ENCODE data around the gene ZNRF3.

The ZNRF3 gene

DNA sequence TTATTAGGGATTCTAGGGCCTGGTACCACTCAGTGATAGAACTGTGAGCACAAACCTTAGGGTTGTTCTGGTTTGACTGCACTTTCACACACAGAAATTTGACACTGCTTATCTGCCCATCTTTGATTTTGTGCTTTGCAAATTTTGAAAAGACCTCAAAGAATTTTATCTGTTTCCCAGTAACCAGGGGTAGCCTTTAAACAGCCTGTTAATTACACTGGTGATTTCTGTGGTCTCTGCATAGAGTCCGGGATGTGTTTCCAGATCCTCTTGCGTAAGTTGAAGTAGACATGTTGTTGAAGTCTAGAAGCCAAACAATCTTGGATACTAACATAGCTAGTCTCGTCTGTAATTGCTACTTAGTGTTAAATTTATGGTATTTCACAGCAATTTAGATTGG, 103.0 kb downstream of the ZNRF3 start:
- no peak overlapping the region for H3K18ac ChIP-seq (ENCODE audit: low read depth in 1 of 2, low read length in 2 of 2)
- 76% methylated on average over 2 of the region's 3 CpGs for WGBS
- no peak overlapping the region for H2BK5ac ChIP-seq (ENCODE audit: low read depth, low read length, poor library complexity, severe bottlenecking)
- no peaks in the 10 kb centered on the region for H3K27me3 ChIP-seq (ENCODE audit: control insufficient read depth in 1 of 2, insufficient read depth in 1 of 2, low read length in 2 of 2)
- H2BK15ac ChIP-seq (ENCODE audit: low read depth, poor library complexity, severe bottlenecking): no peak overlapping the region
- H4K91ac ChIP-seq (ENCODE audit: low read length): no peak overlapping the region
- H3K9me3 ChIP-seq (ENCODE audit: control insufficient read depth, low read length): peaks cover 8% of the 10 kb centered on the region
- H3K4me1 ChIP-seq (ENCODE audit: control insufficient read depth, insufficient read depth, low read depth, low read length): peaks cover 14% of the 10 kb centered on the region
- H2AFZ ChIP-seq (ENCODE audit: low read depth, low read length): no peak overlapping the region
- H2BK120ac ChIP-seq (ENCODE audit: low read depth, low read length): no peak overlapping the region
- H3K14ac ChIP-seq (ENCODE audit: low read length in 2 of 2): no peak overlapping the region
- H3K36me3 ChIP-seq (ENCODE audit: control insufficient read depth in 1 of 2, insufficient read depth in 2 of 2, low read depth in 1 of 2, low read length in 2 of 2): peaks cover 0 to 12% of the 10 kb centered on the region in 2 experiments
- no peak overlapping the region for H2AK5ac ChIP-seq (ENCODE audit: low read length, severe bottlenecking)
- no peak overlapping the region for H3K23ac ChIP-seq (ENCODE audit: low read length in 2 of 2)
- no peak overlapping the region for H3K9ac ChIP-seq (ENCODE audit: low read length)
- no peak overlapping the region for H3K27ac ChIP-seq (ENCODE audit: low read length, poor library complexity, severe bottlenecking)
- no peak overlapping the region for H3K4me3 ChIP-seq (ENCODE audit: insufficient read depth in 1 of 2, low read depth in 1 of 2, low read length in 2 of 2)
- no peak overlapping the region for H4K8ac ChIP-seq (ENCODE audit: low read length)
- H3K79me1 ChIP-seq (replicated peaks; ENCODE audit: low read length, poor library complexity, severe bottlenecking): peaks cover 41% of the 10 kb centered on the region
- no peak overlapping the region for H3K4ac ChIP-seq (ENCODE audit: low read depth in 1 of 2, low read length in 2 of 2)
- peak; percentile 84 for DNase-seq
- H3K4me2 ChIP-seq (ENCODE audit: low read length, poor library complexity, severe bottlenecking): no peak overlapping the region
- no peak overlapping the region for H2BK12ac ChIP-seq (ENCODE audit: low read length in 2 of 2)

DNA sequence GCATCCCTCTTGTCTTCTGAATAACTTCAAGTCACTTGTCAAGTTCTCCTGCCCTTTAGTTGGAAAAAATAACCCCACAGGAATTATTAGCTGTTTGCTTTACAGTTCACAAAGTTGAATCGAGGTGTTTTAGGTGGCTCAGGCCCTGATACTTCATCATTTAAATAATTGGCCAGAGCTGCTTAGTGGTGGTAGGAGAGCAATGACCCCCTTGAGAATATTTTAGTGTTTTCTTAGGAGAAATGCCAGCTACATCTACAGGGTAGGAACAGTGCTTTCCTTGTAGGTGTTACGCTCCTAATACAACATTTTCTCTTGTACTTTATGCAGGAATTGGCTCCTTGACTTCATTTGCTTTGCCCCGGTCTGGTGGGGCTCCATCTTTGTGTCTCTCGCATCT, 105.1 kb downstream of the ZNRF3 start:
- H3K4me1 ChIP-seq (ENCODE audit: control insufficient read depth, insufficient read depth, low read depth, low read length): peaks cover 9% of the 10 kb centered on the region
- no peak overlapping the region for H2BK15ac ChIP-seq (ENCODE audit: low read depth, poor library complexity, severe bottlenecking)
- H3K9ac ChIP-seq (ENCODE audit: low read length): no peak overlapping the region
- no peak overlapping the region for H3K14ac ChIP-seq (ENCODE audit: low read length in 2 of 2)
- H3K27ac ChIP-seq (ENCODE audit: low read length, poor library complexity, severe bottlenecking): no peak overlapping the region
- WGBS: 96% methylated on average over 4 of the region's 4 CpGs
- no peak overlapping the region for H4K91ac ChIP-seq (ENCODE audit: low read length)
- no peak overlapping the region for H4K8ac ChIP-seq (ENCODE audit: low read length)
- H3K23ac ChIP-seq (ENCODE audit: low read length in 2 of 2): no peak overlapping the region
- H3K27me3 ChIP-seq (ENCODE audit: control insufficient read depth in 1 of 2, insufficient read depth in 1 of 2, low read length in 2 of 2): no peaks in the 10 kb centered on the region
- no peak overlapping the region for H3K4ac ChIP-seq (ENCODE audit: low read depth in 1 of 2, low read length in 2 of 2)
- peaks cover 47% of the 10 kb centered on the region for H3K79me1 ChIP-seq (replicated peaks; ENCODE audit: low read length, poor library complexity, severe bottlenecking)
- no peak overlapping the region for H2AK5ac ChIP-seq (ENCODE audit: low read length, severe bottlenecking)
- H3K4me2 ChIP-seq (ENCODE audit: low read length, poor library complexity, severe bottlenecking): no peak overlapping the region
- peaks cover 8% of the 10 kb centered on the region for H3K9me3 ChIP-seq (ENCODE audit: control insufficient read depth, low read length)
- no peak overlapping the region for H2BK12ac ChIP-seq (ENCODE audit: low read length in 2 of 2)
- DNase-seq: no peak
- no peak overlapping the region for H2BK5ac ChIP-seq (ENCODE audit: low read depth, low read length, poor library complexity, severe bottlenecking)
- peaks cover 0 to 16% of the 10 kb centered on the region in 2 experiments for H3K36me3 ChIP-seq (ENCODE audit: control insufficient read depth in 1 of 2, insufficient read depth in 2 of 2, low read depth in 1 of 2, low read length in 2 of 2)
- H3K4me3 ChIP-seq (ENCODE audit: insufficient read depth in 1 of 2, low read depth in 1 of 2, low read length in 2 of 2): no peak overlapping the region
- no peak overlapping the region for H3K18ac ChIP-seq (ENCODE audit: low read depth in 1 of 2, low read length in 2 of 2)
- no peak overlapping the region for H2BK120ac ChIP-seq (ENCODE audit: low read depth, low read length)
- H2AFZ ChIP-seq (ENCODE audit: low read depth, low read length): no peak overlapping the region

DNA sequence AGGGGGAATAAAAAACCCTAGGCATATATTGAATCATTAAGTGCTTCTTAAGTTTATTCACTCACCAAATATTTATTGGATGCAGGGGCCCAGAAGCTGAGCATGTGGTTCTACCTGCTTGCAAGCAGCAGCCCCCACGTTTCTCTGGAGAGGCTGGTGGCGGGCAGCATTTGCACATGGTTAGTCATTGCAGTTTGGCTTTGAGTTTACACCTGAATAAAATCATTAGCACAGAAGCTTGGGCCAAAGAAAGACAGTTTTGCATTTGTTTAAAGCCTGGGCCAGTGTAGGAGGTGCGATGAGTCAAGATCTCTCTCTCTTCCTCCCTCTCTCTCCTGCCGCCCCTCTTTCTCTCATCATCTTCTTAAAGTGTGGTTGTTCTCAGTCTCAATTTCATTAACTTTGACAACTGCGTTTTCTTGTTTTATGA, 105.7 kb downstream of the ZNRF3 start:
- no peak overlapping the region for H2BK120ac ChIP-seq (ENCODE audit: low read depth, low read length)
- no peak overlapping the region for H2BK5ac ChIP-seq (ENCODE audit: low read depth, low read length, poor library complexity, severe bottlenecking)
- no peak overlapping the region for H3K14ac ChIP-seq (ENCODE audit: low read length in 2 of 2)
- no peak overlapping the region for H4K8ac ChIP-seq (ENCODE audit: low read length)
- 73% methylated on average over 3 of the region's 5 CpGs for WGBS
- H3K27me3 ChIP-seq (ENCODE audit: control insufficient read depth in 1 of 2, insufficient read depth in 1 of 2, low read length in 2 of 2): no peaks in the 10 kb centered on the region
- peaks cover 47% of the 10 kb centered on the region for H3K79me1 ChIP-seq (replicated peaks; ENCODE audit: low read length, poor library complexity, severe bottlenecking)
- H3K9me3 ChIP-seq (ENCODE audit: control insufficient read depth, low read length): peaks cover 8% of the 10 kb centered on the region
- H4K91ac ChIP-seq (ENCODE audit: low read length): no peak overlapping the region
- H2AK5ac ChIP-seq (ENCODE audit: low read length, severe bottlenecking): no peak overlapping the region
- no peak overlapping the region for H3K18ac ChIP-seq (ENCODE audit: low read depth in 1 of 2, low read length in 2 of 2)
- no peak overlapping the region for H2BK12ac ChIP-seq (ENCODE audit: low read length in 2 of 2)
- H3K27ac ChIP-seq (ENCODE audit: low read length, poor library complexity, severe bottlenecking): no peak overlapping the region
- peak overlapping the region; percentile 10 for H3K9ac ChIP-seq (ENCODE audit: low read length)
- no peak overlapping the region for H3K4ac ChIP-seq (ENCODE audit: low read depth in 1 of 2, low read length in 2 of 2)
- H3K23ac ChIP-seq (ENCODE audit: low read length in 2 of 2): no peak overlapping the region
- no peak overlapping the region for H3K4me2 ChIP-seq (ENCODE audit: low read length, poor library complexity, severe bottlenecking)
- peaks cover 0 to 19% of the 10 kb centered on the region in 2 experiments for H3K36me3 ChIP-seq (ENCODE audit: control insufficient read depth in 1 of 2, insufficient read depth in 2 of 2, low read depth in 1 of 2, low read length in 2 of 2)
- H2AFZ ChIP-seq (ENCODE audit: low read depth, low read length): no peak overlapping the region
- H3K4me1 ChIP-seq (ENCODE audit: control insufficient read depth, insufficient read depth, low read depth, low read length): peaks cover 9% of the 10 kb centered on the region
- H3K4me3 ChIP-seq (ENCODE audit: insufficient read depth in 1 of 2, low read depth in 1 of 2, low read length in 2 of 2): peak overlapping the region in 1 of 2 experiments; percentile 3
- no peak overlapping the region for H2BK15ac ChIP-seq (ENCODE audit: low read depth, poor library complexity, severe bottlenecking)
- no peak for DNase-seq

DNA sequence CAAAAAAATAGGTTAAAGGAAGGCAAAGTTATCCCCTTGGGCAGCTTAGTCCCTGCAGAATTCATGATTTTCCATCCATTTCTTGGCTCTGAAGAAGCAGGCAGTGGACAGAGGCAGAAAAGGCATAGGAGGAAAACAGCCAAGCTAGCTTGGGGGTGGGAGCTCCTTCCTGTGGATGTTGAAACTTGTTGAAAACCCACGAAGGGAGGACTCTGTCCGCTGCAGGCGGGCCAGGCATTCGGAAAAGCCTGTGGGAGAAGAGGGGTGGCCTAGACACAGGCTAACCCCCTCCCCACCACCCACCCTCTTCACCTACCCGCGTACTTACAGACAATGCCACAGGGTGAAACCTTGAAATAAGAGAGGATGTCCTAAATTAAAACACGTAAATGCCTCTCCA, 106.1 kb downstream of the ZNRF3 start:
- WGBS: 76% methylated on average over 7 of the region's 7 CpGs
- Histone ChIP-seq H2BK5ac (ENCODE audit: low read depth, low read length, poor library complexity, severe bottlenecking) (no peak overlapping the region), H3K4me1 (ENCODE audit: control insufficient read depth, insufficient read depth, low read depth, low read length) (peaks cover 9% of the 10 kb centered on the region), H3K14ac (ENCODE audit: low read length in 2 of 2) (no peak overlapping the region), H2BK12ac (ENCODE audit: low read length in 2 of 2) (no peak overlapping the region), H3K4me2 (ENCODE audit: low read length, poor library complexity, severe bottlenecking) (no peak overlapping the region), H2AFZ (ENCODE audit: low read depth, low read length) (no peak overlapping the region), H3K4me3 (ENCODE audit: insufficient read depth in 1 of 2, low read depth in 1 of 2, low read length in 2 of 2) (no peak overlapping the region), H3K23ac (ENCODE audit: low read length in 2 of 2) (no peak overlapping the region), H2BK15ac (ENCODE audit: low read depth, poor library complexity, severe bottlenecking) (no peak overlapping the region), H2BK120ac (ENCODE audit: low read depth, low read length) (no peak overlapping the region), H3K36me3 (ENCODE audit: control insufficient read depth in 1 of 2, insufficient read depth in 2 of 2, low read depth in 1 of 2, low read length in 2 of 2) (peaks cover 0 to 19% of the 10 kb centered on the region in 2 experiments), H2AK5ac (ENCODE audit: low read length, severe bottlenecking) (no peak overlapping the region), H3K9me3 (ENCODE audit: control insufficient read depth, low read length) (peaks cover 8% of the 10 kb centered on the region), H3K9ac (ENCODE audit: low read length) (peak overlapping the region; percentile 10), H3K79me1 (replicated peaks; ENCODE audit: low read length, poor library complexity, severe bottlenecking) (peaks cover 47% of the 10 kb centered on the region), H3K27me3 (ENCODE audit: control insufficient read depth in 1 of 2, insufficient read depth in 1 of 2, low read length in 2 of 2) (no peaks in the 10 kb centered on the region), H4K91ac (ENCODE audit: low read length) (no peak overlapping the region), H4K8ac (ENCODE audit: low read length) (no peak overlapping the region), H3K27ac (ENCODE audit: low read length, poor library complexity, severe bottlenecking) (no peak overlapping the region), H3K18ac (ENCODE audit: low read depth in 1 of 2, low read length in 2 of 2) (no peak overlapping the region), H3K4ac (ENCODE audit: low read depth in 1 of 2, low read length in 2 of 2) (no peak overlapping the region)
- DNase-seq: no peak
